ENCODE results near the gene WWOX. TPM values are rescaled to one million over a fixed set of nuclear protein-coding genes. Genes with fewer than 3 reads are reported as not detected.

The WWOX gene
- total RNA-seq, 1 donor from 2014 or later: 12.6 TPM

DNA sequence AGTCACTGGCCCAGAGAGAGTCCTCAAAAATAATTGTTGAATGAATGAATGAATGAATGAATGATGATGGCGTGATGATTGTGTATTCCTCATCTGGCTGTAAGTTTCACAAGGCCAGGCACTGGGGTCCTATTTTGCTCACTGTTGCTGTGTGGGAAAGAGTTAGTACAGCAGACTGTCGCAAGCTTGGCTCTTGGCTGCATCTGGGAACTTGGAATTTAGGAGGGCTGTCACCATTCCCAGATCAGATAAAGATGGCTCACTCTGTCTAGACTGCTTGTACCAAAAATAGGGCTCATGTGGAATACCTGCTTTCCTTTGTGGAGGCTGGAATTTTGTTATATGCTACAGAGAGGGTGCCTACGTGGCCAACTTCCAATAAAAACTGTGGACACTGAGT, 530.6 kb downstream of the WWOX start:
- H3K4me3 ChIP-seq (ENCODE audit: low read depth, low read length): no peak overlapping the region
- TF ChIP-seq CTCF (IDR thresholded peaks at IDR 0.05; ENCODE audit: insufficient read depth, low read length, severe bottlenecking): no peak
- DNase-seq (ENCODE audit: low read depth) (no peak), FAIRE-seq (no peak)
- H3K36me3 ChIP-seq (ENCODE audit: control insufficient read depth, insufficient read depth, low read length): no peaks in the 10 kb centered on the region
- no peaks in the 10 kb centered on the region for H3K27me3 ChIP-seq (ENCODE audit: control insufficient read depth, insufficient read depth, low read length)

DNA sequence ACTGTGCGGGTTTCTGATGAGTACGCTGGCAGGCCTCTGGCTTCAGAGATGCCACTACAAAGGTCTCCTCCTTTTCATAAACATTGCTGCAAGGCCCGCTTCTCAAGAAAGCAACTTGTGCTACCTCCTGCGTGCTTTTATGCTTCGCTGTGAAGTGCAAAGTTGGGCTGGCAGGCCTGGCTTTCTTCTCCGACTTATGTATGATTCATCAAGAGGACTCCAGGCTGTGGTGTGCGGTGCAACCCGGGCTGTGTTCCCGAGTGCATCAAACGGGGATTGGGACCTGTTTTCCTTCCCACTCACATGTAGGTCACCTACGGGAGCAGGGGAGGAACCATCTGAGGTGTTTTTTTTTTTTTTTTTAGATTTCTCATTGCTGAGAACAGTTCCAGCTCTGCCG, 534.1 kb downstream of the WWOX start:
- no peaks in the 10 kb centered on the region for H3K27me3 ChIP-seq (ENCODE audit: control insufficient read depth, insufficient read depth, low read length)
- DNase-seq (ENCODE audit: low read depth) (no peak), FAIRE-seq (no peak)
- no peaks in the 10 kb centered on the region for H3K36me3 ChIP-seq (ENCODE audit: control insufficient read depth, insufficient read depth, low read length)
- H3K4me3 ChIP-seq (ENCODE audit: low read depth, low read length): no peak overlapping the region
- no peak for TF ChIP-seq CTCF (IDR thresholded peaks at IDR 0.05; ENCODE audit: insufficient read depth, low read length, severe bottlenecking)

DNA sequence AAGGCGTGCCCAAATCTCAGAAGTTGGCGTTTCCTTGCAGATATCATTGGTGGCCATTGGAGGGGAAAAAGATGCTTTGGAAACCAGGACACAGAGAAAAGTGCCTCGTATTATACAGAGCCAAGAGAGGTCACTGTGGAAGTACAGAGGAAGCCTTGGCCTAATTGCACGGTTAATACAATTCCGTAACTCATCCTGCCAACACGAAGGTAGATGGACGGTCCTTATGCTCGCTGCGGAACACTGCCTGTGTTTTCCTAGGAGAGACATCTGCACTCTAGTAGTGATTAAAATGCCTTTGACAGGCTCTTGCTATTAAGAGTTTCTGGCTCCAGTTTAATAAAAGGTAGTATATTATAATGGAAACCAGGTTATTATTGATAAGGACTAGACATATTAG, 536.4 kb downstream of the WWOX start:
- no peak for TF ChIP-seq CTCF (IDR thresholded peaks at IDR 0.05; ENCODE audit: insufficient read depth, low read length, severe bottlenecking)
- Histone ChIP-seq H3K27me3 (ENCODE audit: control insufficient read depth, insufficient read depth, low read length) (no peaks in the 10 kb centered on the region), H3K36me3 (ENCODE audit: control insufficient read depth, insufficient read depth, low read length) (no peaks in the 10 kb centered on the region), H3K4me3 (ENCODE audit: low read depth, low read length) (no peak overlapping the region)
- DNase-seq (ENCODE audit: low read depth) (no peak), FAIRE-seq (no peak)

GRCh38 chr16:78638371-78638770, 538.9 kb downstream of the WWOX start:
- no peak for DNase-seq (ENCODE audit: low read depth)
- TF ChIP-seq CTCF (IDR thresholded peaks at IDR 0.05; ENCODE audit: insufficient read depth, low read length, severe bottlenecking): no peak
- peak; percentile 13 for FAIRE-seq
- Histone ChIP-seq H3K36me3 (ENCODE audit: control insufficient read depth, insufficient read depth, low read length) (no peaks in the 10 kb centered on the region), H3K4me3 (ENCODE audit: low read depth, low read length) (no peak overlapping the region), H3K27me3 (ENCODE audit: control insufficient read depth, insufficient read depth, low read length) (no peaks in the 10 kb centered on the region)

GRCh38 chr16:78639775-78640174, 540.3 kb downstream of the WWOX start:
- Histone ChIP-seq H3K4me3 (ENCODE audit: low read depth, low read length) (no peak overlapping the region), H3K27me3 (ENCODE audit: control insufficient read depth, insufficient read depth, low read length) (no peaks in the 10 kb centered on the region), H3K36me3 (ENCODE audit: control insufficient read depth, insufficient read depth, low read length) (no peaks in the 10 kb centered on the region)
- no peak for FAIRE-seq
- DNase-seq (ENCODE audit: low read depth): no peak
- TF ChIP-seq CTCF (IDR thresholded peaks at IDR 0.05; ENCODE audit: insufficient read depth, low read length, severe bottlenecking): no peak

- no peak for FAIRE-seq
- H3K36me3 ChIP-seq (ENCODE audit: control insufficient read depth, insufficient read depth, low read length): no peaks in the 10 kb centered on the region
- TF ChIP-seq CTCF (IDR thresholded peaks at IDR 0.05; ENCODE audit: insufficient read depth, low read length, severe bottlenecking): no peak
- no peak overlapping the region for H3K4me3 ChIP-seq (ENCODE audit: low read depth, low read length)
- H3K27me3 ChIP-seq (ENCODE audit: control insufficient read depth, insufficient read depth, low read length): no peaks in the 10 kb centered on the region
- DNase-seq (ENCODE audit: low read depth): no peak
These were observed 541.4 kb downstream of the WWOX start for GRCh38 chr16:78640886-78641285.

All from bronchial epithelial cell (primary cell).